Raji (cell line): ENCODE measurements around the gene TCAIM.

ENCODE experiments used
- POLR2A ChIP-seq: IDR thresholded peaks from 2 replicates; pipeline ENCODE4 v1.6.1; 2011; ENCODE audit warnings: low read depth, low read length, control low read depth; ENCODE audit not compliant: insufficient read depth

TCAIM gene

GRCh38 chr3:44444437-44444836 lies 105.9 kb downstream of the TCAIM start:
- TF ChIP-seq POLR2A = no peak

- TF ChIP-seq POLR2A = no peak
Observed at GRCh38 chr3:44444896-44445691, 106.5 kb downstream of the TCAIM start.

- TF ChIP-seq POLR2A = no peak
Observed at GRCh38 chr3:44445786-44446185, 107.2 kb downstream of the TCAIM start.

- TF ChIP-seq POLR2A = no peak
Observed at GRCh38 chr3:44446929-44447328, 108.4 kb downstream of the TCAIM start.

GRCh38 chr3:44451441-44451840 lies 112.9 kb downstream of the TCAIM start:
- TF ChIP-seq POLR2A = no peak

- no peak for TF ChIP-seq POLR2A
Observed at GRCh38 chr3:44454258-44454657, 115.7 kb downstream of the TCAIM start.

- no peak for TF ChIP-seq POLR2A
Observed at GRCh38 chr3:44455318-44455717, 116.8 kb downstream of the TCAIM start.
